ENCODE data around the gene LYPD6B.
A peak's percentile ranks its signal among the peaks of the same experiment; 100 is the strongest.

Gene LYPD6B

GRCh38 chr2:149101818-149102217 is 63.3 kb downstream of the LYPD6B start:
- Histone ChIP-seq H2BK15ac (replicated peaks; ENCODE audit: low read depth) (no peak overlapping the region), H3K56ac (ENCODE audit: low read length) (no peak overlapping the region), H3K9ac (ENCODE audit: low read length) (no peak overlapping the region), H3K18ac (ENCODE audit: low read length) (no peak overlapping the region), H2BK120ac (ENCODE audit: low read depth, low read length) (no peak overlapping the region), H3K79me1 (ENCODE audit: low read length) (no peaks in the 10 kb centered on the region), H3K23ac (ENCODE audit: low read length) (no peak overlapping the region), H3K79me2 (ENCODE audit: control insufficient read depth, insufficient read depth, low read length) (no peaks in the 10 kb centered on the region), H3K4ac (ENCODE audit: low read depth, low read length) (no peak overlapping the region), H3K4me3 (ENCODE audit: low read length) (no peak overlapping the region), H3K27me3 (ENCODE audit: insufficient read depth, low read length, poor library complexity) (no peaks in the 10 kb centered on the region), H3K4me2 (ENCODE audit: low read length) (no peak overlapping the region), H3K4me1 (ENCODE audit: control insufficient read depth, low read depth, low read length) (no peaks in the 10 kb centered on the region), H2BK5ac (ENCODE audit: low read length) (no peak overlapping the region), H4K8ac (ENCODE audit: low read depth, low read length) (no peak overlapping the region), H4K5ac (ENCODE audit: low read length) (no peak overlapping the region), H3K36me3 (ENCODE audit: control insufficient read depth, insufficient read depth, low read length) (no peaks in the 10 kb centered on the region), H3K27ac (ENCODE audit: low read depth, low read length) (no peak overlapping the region), H2AK5ac (ENCODE audit: low read length) (no peak overlapping the region)
- DNase-seq = peak; percentile 52
- no CpG with 5 or more reads among the region's 2 CpGs for WGBS (ENCODE audit: extremely low coverage, insufficient coverage, low lambda C conversion rate)

GRCh38 chr2:149103081-149103620 is 64.7 kb downstream of the LYPD6B start:
- no peak overlapping the region for H3K18ac ChIP-seq (ENCODE audit: low read length)
- DNase-seq = no peak
- H3K4me3 ChIP-seq (ENCODE audit: low read length) = no peak overlapping the region
- no peak overlapping the region for H4K5ac ChIP-seq (ENCODE audit: low read length)
- no peak overlapping the region for H3K4ac ChIP-seq (ENCODE audit: low read depth, low read length)
- no peak overlapping the region for H3K4me2 ChIP-seq (ENCODE audit: low read length)
- H3K56ac ChIP-seq (ENCODE audit: low read length) = no peak overlapping the region
- no peak overlapping the region for H3K9ac ChIP-seq (ENCODE audit: low read length)
- H2AK5ac ChIP-seq (ENCODE audit: low read length) = no peak overlapping the region
- no peak overlapping the region for H2BK5ac ChIP-seq (ENCODE audit: low read length)
- no peaks in the 10 kb centered on the region for H3K36me3 ChIP-seq (ENCODE audit: control insufficient read depth, insufficient read depth, low read length)
- H4K8ac ChIP-seq (ENCODE audit: low read depth, low read length) = no peak overlapping the region
- no peaks in the 10 kb centered on the region for H3K79me1 ChIP-seq (ENCODE audit: low read length)
- H3K27ac ChIP-seq (ENCODE audit: low read depth, low read length) = no peak overlapping the region
- no peak overlapping the region for H3K23ac ChIP-seq (ENCODE audit: low read length)
- H2BK120ac ChIP-seq (ENCODE audit: low read depth, low read length) = no peak overlapping the region
- no CpG with 5 or more reads among the region's 3 CpGs for WGBS (ENCODE audit: extremely low coverage, insufficient coverage, low lambda C conversion rate)
- H3K27me3 ChIP-seq (ENCODE audit: insufficient read depth, low read length, poor library complexity) = no peaks in the 10 kb centered on the region
- no peaks in the 10 kb centered on the region for H3K4me1 ChIP-seq (ENCODE audit: control insufficient read depth, low read depth, low read length)
- no peak overlapping the region for H2BK15ac ChIP-seq (replicated peaks; ENCODE audit: low read depth)
- no peaks in the 10 kb centered on the region for H3K79me2 ChIP-seq (ENCODE audit: control insufficient read depth, insufficient read depth, low read length)

DNA sequence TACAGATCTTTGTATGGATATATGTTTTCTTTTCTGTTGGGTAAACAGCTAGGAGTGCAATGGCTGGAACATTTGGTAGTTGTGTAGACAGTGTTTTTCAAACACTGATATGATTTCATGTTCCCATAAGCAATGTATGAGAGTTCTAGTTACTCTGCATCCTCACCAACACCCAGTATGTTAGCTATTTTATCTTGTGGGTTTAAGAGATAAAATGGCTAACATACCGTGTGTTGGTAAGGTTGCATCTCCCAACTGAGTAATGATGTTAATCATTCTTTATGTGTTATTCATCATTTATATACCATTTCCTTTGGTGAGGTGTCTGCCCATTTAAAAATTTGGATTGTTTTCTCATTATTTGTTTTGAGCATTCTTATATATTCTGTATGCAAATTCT is 65.7 kb downstream of the LYPD6B start:
- H3K23ac ChIP-seq (ENCODE audit: low read length) = no peak overlapping the region
- no peak overlapping the region for H3K18ac ChIP-seq (ENCODE audit: low read length)
- no peak overlapping the region for H2AK5ac ChIP-seq (ENCODE audit: low read length)
- H3K4me1 ChIP-seq (ENCODE audit: control insufficient read depth, low read depth, low read length) = no peaks in the 10 kb centered on the region
- no peak overlapping the region for H2BK120ac ChIP-seq (ENCODE audit: low read depth, low read length)
- no peak overlapping the region for H2BK5ac ChIP-seq (ENCODE audit: low read length)
- no CpG with 5 or more reads among the region's 1 CpG for WGBS (ENCODE audit: extremely low coverage, insufficient coverage, low lambda C conversion rate)
- H3K9ac ChIP-seq (ENCODE audit: low read length) = no peak overlapping the region
- no peak overlapping the region for H2BK15ac ChIP-seq (replicated peaks; ENCODE audit: low read depth)
- no peak overlapping the region for H3K4me3 ChIP-seq (ENCODE audit: low read length)
- H4K8ac ChIP-seq (ENCODE audit: low read depth, low read length) = no peak overlapping the region
- H3K79me2 ChIP-seq (ENCODE audit: control insufficient read depth, insufficient read depth, low read length) = no peaks in the 10 kb centered on the region
- DNase-seq = no peak
- H4K5ac ChIP-seq (ENCODE audit: low read length) = no peak overlapping the region
- H3K56ac ChIP-seq (ENCODE audit: low read length) = no peak overlapping the region
- H3K27me3 ChIP-seq (ENCODE audit: insufficient read depth, low read length, poor library complexity) = no peaks in the 10 kb centered on the region
- no peak overlapping the region for H3K4ac ChIP-seq (ENCODE audit: low read depth, low read length)
- no peaks in the 10 kb centered on the region for H3K36me3 ChIP-seq (ENCODE audit: control insufficient read depth, insufficient read depth, low read length)
- H3K27ac ChIP-seq (ENCODE audit: low read depth, low read length) = no peak overlapping the region
- no peaks in the 10 kb centered on the region for H3K79me1 ChIP-seq (ENCODE audit: low read length)
- no peak overlapping the region for H3K4me2 ChIP-seq (ENCODE audit: low read length)

- no peak overlapping the region for H3K27ac ChIP-seq (ENCODE audit: low read depth, low read length)
- H2BK120ac ChIP-seq (ENCODE audit: low read depth, low read length) = no peak overlapping the region
- H3K23ac ChIP-seq (ENCODE audit: low read length) = no peak overlapping the region
- H3K4ac ChIP-seq (ENCODE audit: low read depth, low read length) = no peak overlapping the region
- H4K5ac ChIP-seq (ENCODE audit: low read length) = no peak overlapping the region
- no peak overlapping the region for H3K4me3 ChIP-seq (ENCODE audit: low read length)
- no peaks in the 10 kb centered on the region for H3K36me3 ChIP-seq (ENCODE audit: control insufficient read depth, insufficient read depth, low read length)
- H4K8ac ChIP-seq (ENCODE audit: low read depth, low read length) = no peak overlapping the region
- no peak for DNase-seq
- no CpG with 5 or more reads among the region's 1 CpG for WGBS (ENCODE audit: extremely low coverage, insufficient coverage, low lambda C conversion rate)
- no peak overlapping the region for H3K18ac ChIP-seq (ENCODE audit: low read length)
- no peak overlapping the region for H3K9ac ChIP-seq (ENCODE audit: low read length)
- no peak overlapping the region for H3K4me2 ChIP-seq (ENCODE audit: low read length)
- no peaks in the 10 kb centered on the region for H3K4me1 ChIP-seq (ENCODE audit: control insufficient read depth, low read depth, low read length)
- no peaks in the 10 kb centered on the region for H3K79me1 ChIP-seq (ENCODE audit: low read length)
- no peak overlapping the region for H2BK5ac ChIP-seq (ENCODE audit: low read length)
- H3K27me3 ChIP-seq (ENCODE audit: insufficient read depth, low read length, poor library complexity) = no peaks in the 10 kb centered on the region
- no peaks in the 10 kb centered on the region for H3K79me2 ChIP-seq (ENCODE audit: control insufficient read depth, insufficient read depth, low read length)
- H2AK5ac ChIP-seq (ENCODE audit: low read length) = no peak overlapping the region
- H2BK15ac ChIP-seq (replicated peaks; ENCODE audit: low read depth) = no peak overlapping the region
- no peak overlapping the region for H3K56ac ChIP-seq (ENCODE audit: low read length)
Measured at GRCh38 chr2:149112068-149112467, 73.6 kb downstream of the LYPD6B start.

- Histone ChIP-seq H2AK5ac (ENCODE audit: low read length) (no peak overlapping the region), H3K4me3 (ENCODE audit: low read length) (no peak overlapping the region), H3K79me1 (ENCODE audit: low read length) (no peaks in the 10 kb centered on the region), H3K27ac (ENCODE audit: low read depth, low read length) (no peak overlapping the region), H2BK120ac (ENCODE audit: low read depth, low read length) (no peak overlapping the region), H3K36me3 (ENCODE audit: control insufficient read depth, insufficient read depth, low read length) (no peaks in the 10 kb centered on the region), H2BK5ac (ENCODE audit: low read length) (no peak overlapping the region), H4K5ac (ENCODE audit: low read length) (no peak overlapping the region), H3K56ac (ENCODE audit: low read length) (no peak overlapping the region), H3K4me2 (ENCODE audit: low read length) (no peak overlapping the region), H4K8ac (ENCODE audit: low read depth, low read length) (no peak overlapping the region), H3K23ac (ENCODE audit: low read length) (no peak overlapping the region), H3K4ac (ENCODE audit: low read depth, low read length) (no peak overlapping the region), H3K4me1 (ENCODE audit: control insufficient read depth, low read depth, low read length) (no peaks in the 10 kb centered on the region), H3K27me3 (ENCODE audit: insufficient read depth, low read length, poor library complexity) (no peaks in the 10 kb centered on the region), H3K9ac (ENCODE audit: low read length) (no peak overlapping the region), H2BK15ac (replicated peaks; ENCODE audit: low read depth) (no peak overlapping the region), H3K79me2 (ENCODE audit: control insufficient read depth, insufficient read depth, low read length) (no peaks in the 10 kb centered on the region), H3K18ac (ENCODE audit: low read length) (no peak overlapping the region)
- no CpG with 5 or more reads among the region's 2 CpGs for WGBS (ENCODE audit: extremely low coverage, insufficient coverage, low lambda C conversion rate)
- no peak for DNase-seq
Measured at GRCh38 chr2:149112713-149113112, 74.2 kb downstream of the LYPD6B start.

GRCh38 chr2:149115781-149116180 is 77.3 kb downstream of the LYPD6B start:
- Histone ChIP-seq H3K9ac (ENCODE audit: low read length) (no peak overlapping the region), H3K4me1 (ENCODE audit: control insufficient read depth, low read depth, low read length) (no peaks in the 10 kb centered on the region), H3K27ac (ENCODE audit: low read depth, low read length) (no peak overlapping the region), H3K27me3 (ENCODE audit: insufficient read depth, low read length, poor library complexity) (no peaks in the 10 kb centered on the region), H2BK5ac (ENCODE audit: low read length) (no peak overlapping the region), H3K4me3 (ENCODE audit: low read length) (no peak overlapping the region), H4K8ac (ENCODE audit: low read depth, low read length) (no peak overlapping the region), H3K36me3 (ENCODE audit: control insufficient read depth, insufficient read depth, low read length) (no peaks in the 10 kb centered on the region), H3K4ac (ENCODE audit: low read depth, low read length) (no peak overlapping the region), H3K79me1 (ENCODE audit: low read length) (no peaks in the 10 kb centered on the region), H2AK5ac (ENCODE audit: low read length) (no peak overlapping the region), H2BK120ac (ENCODE audit: low read depth, low read length) (no peak overlapping the region), H2BK15ac (replicated peaks; ENCODE audit: low read depth) (no peak overlapping the region), H3K23ac (ENCODE audit: low read length) (no peak overlapping the region), H3K79me2 (ENCODE audit: control insufficient read depth, insufficient read depth, low read length) (no peaks in the 10 kb centered on the region), H3K4me2 (ENCODE audit: low read length) (no peak overlapping the region), H4K5ac (ENCODE audit: low read length) (no peak overlapping the region), H3K18ac (ENCODE audit: low read length) (no peak overlapping the region), H3K56ac (ENCODE audit: low read length) (no peak overlapping the region)
- WGBS (ENCODE audit: extremely low coverage, insufficient coverage, low lambda C conversion rate) = no CpG with 5 or more reads among the region's 5 CpGs
- DNase-seq = no peak
